Activated T-helper 9 cell treated with anti-CD3 and anti-CD28 coated beads, Interleukin-2, amount 50 U/mL, for 16 hours (primary cell): ENCODE results near the gene GPX4.
A peak's percentile ranks its signal among the peaks of the same experiment; 100 is the strongest.

Experiments used
- DNase-seq: peaks from one replicate; pipeline ENCODE4 v3.0.0-alpha.2; 2020; ENCODE audit warnings: low read depth

Gene GPX4

GRCh38 chr19:1084024-1084868, 19.5 kb upstream of the GPX4 start:
- no peak for DNase-seq

GRCh38 chr19:1085053-1085658, 18.6 kb upstream of the GPX4 start:
- DNase-seq = no peak

GRCh38 chr19:1085676-1086442, 17.9 kb upstream of the GPX4 start:
- no peak for DNase-seq

- no peak for DNase-seq
Measured at GRCh38 chr19:1086613-1087012, 17.2 kb upstream of the GPX4 start.

- DNase-seq = no peak
Measured at GRCh38 chr19:1087813-1088415, 15.9 kb upstream of the GPX4 start.

- no peak for DNase-seq
Measured at GRCh38 chr19:1088416-1089010, 15.3 kb upstream of the GPX4 start.

GRCh38 chr19:1089126-1089771, 14.5 kb upstream of the GPX4 start:
- DNase-seq = no peak

- no peak for DNase-seq
Measured at GRCh38 chr19:1089891-1090290, 13.9 kb upstream of the GPX4 start.

GRCh38 chr19:1090731-1091543, 12.9 kb upstream of the GPX4 start:
- DNase-seq = no peak

GRCh38 chr19:1091544-1092175, 12.1 kb upstream of the GPX4 start:
- DNase-seq = no peak

- no peak for DNase-seq
Measured at GRCh38 chr19:1093330-1093729, 10.5 kb upstream of the GPX4 start.

GRCh38 chr19:1093811-1094553, 9.8 kb upstream of the GPX4 start:
- no peak for DNase-seq

- DNase-seq = no peak
Measured at GRCh38 chr19:1094655-1094977, 9.2 kb upstream of the GPX4 start.

GRCh38 chr19:1094978-1095701, 8.7 kb upstream of the GPX4 start, which contains the start of gene POLR2E:
Gene POLR2E, minus strand, starts transcription at chr19:1095375. Its CDS starts 60 bp downstream, at chr19:1095315.
- DNase-seq = peak; percentile 97

GRCh38 chr19:1097810-1098176, 6.0 kb upstream of the GPX4 start:
- no peak for DNase-seq

- DNase-seq = no peak
Measured at GRCh38 chr19:1098177-1099051, 5.4 kb upstream of the GPX4 start.

- DNase-seq = no peak
Measured at GRCh38 chr19:1101337-1101698, 2.5 kb upstream of the GPX4 start.
